WTC11 (cell line): ENCODE measurements around the gene B3GALT5.

Experiments used
- CBFB ChIP-seq: sonication (generic); formaldehyde crosslinking; IDR thresholded peaks from 2 replicates; pipeline ENCODE4 v1.8.1; 2022; ENCODE audit warnings: mild to moderate bottlenecking, low read depth, missing genetic modification reagents
- CREB1 ChIP-seq: sonication (generic); formaldehyde crosslinking; IDR thresholded peaks from 2 replicates; pipeline ENCODE4 v1.8.0; 2023; ENCODE audit warnings: mild to moderate bottlenecking, missing genetic modification reagents
- ESRRA ChIP-seq: sonication (generic); formaldehyde crosslinking; IDR thresholded peaks from 2 replicates; pipeline ENCODE4 v1.8.1; 2022; ENCODE audit warnings: mild to moderate bottlenecking, missing genetic modification reagents, borderline replicate concordance
- GABPB1 ChIP-seq: sonication (generic); formaldehyde crosslinking; IDR thresholded peaks from 2 replicates; pipeline ENCODE4 v1.8.1; 2023; ENCODE audit warnings: mild to moderate bottlenecking, missing genetic modification reagents
- GTF2I ChIP-seq: fragments of 250-450 bp; sonication (Bioruptor Pico); conservative IDR thresholded peaks from 2 replicates; pipeline ENCODE4 v1.4.0; 2021; ENCODE audit warnings: mild to moderate bottlenecking
- JUN ChIP-seq: sonication (generic); formaldehyde crosslinking; IDR thresholded peaks from 2 replicates; pipeline ENCODE4 v1.8.0; 2023; ENCODE audit warnings: mild to moderate bottlenecking, missing genetic modification reagents
- NFE2L1 ChIP-seq: sonication (generic); formaldehyde crosslinking; IDR thresholded peaks from 2 replicates; pipeline ENCODE4 v1.8.1; 2023; ENCODE audit warnings: missing genetic modification reagents
- NR2C2 ChIP-seq: sonication (generic); formaldehyde crosslinking; IDR thresholded peaks from 2 replicates; pipeline ENCODE4 v1.8.0; 2022; ENCODE audit warnings: mild to moderate bottlenecking, missing genetic modification reagents
- NR3C1 ChIP-seq: sonication (generic); formaldehyde crosslinking; conservative IDR thresholded peaks from 2 replicates; pipeline ENCODE4 v1.8.1; 2023; ENCODE audit warnings: low read depth, mild to moderate bottlenecking, missing genetic modification reagents
- TP53 ChIP-seq: sonication (generic); formaldehyde crosslinking; IDR thresholded peaks from 2 replicates; pipeline ENCODE4 v1.8.1; 2023; ENCODE audit warnings: mild to moderate bottlenecking, missing genetic modification reagents
- TF ChIP-seq, protein P1 (sequence below): fragments of 200-600 bp; IDR thresholded peaks from 2 replicates; pipeline ENCODE4 v1.8.0; 2022; ENCODE audit warnings: antibody characterized with exemption
- TF ChIP-seq, protein P2 (sequence below): sonication (generic); formaldehyde crosslinking; IDR thresholded peaks from 2 replicates; pipeline ENCODE4 v1.8.0; 2023; ENCODE audit warnings: missing genetic modification reagents, mild to moderate bottlenecking, borderline replicate concordance
- TF ChIP-seq, protein P3 (sequence below): sonication (generic); formaldehyde crosslinking; IDR thresholded peaks from 2 replicates; pipeline ENCODE4 v1.8.0; 2022; ENCODE audit warnings: mild to moderate bottlenecking, missing genetic modification reagents
- TF ChIP-seq, protein P4 (sequence below): sonication (generic); formaldehyde crosslinking; conservative IDR thresholded peaks from 2 replicates; pipeline ENCODE4 v1.8.1; 2023; ENCODE audit warnings: mild to moderate bottlenecking, low read depth, missing genetic modification reagents, moderate library complexity

DNA sequence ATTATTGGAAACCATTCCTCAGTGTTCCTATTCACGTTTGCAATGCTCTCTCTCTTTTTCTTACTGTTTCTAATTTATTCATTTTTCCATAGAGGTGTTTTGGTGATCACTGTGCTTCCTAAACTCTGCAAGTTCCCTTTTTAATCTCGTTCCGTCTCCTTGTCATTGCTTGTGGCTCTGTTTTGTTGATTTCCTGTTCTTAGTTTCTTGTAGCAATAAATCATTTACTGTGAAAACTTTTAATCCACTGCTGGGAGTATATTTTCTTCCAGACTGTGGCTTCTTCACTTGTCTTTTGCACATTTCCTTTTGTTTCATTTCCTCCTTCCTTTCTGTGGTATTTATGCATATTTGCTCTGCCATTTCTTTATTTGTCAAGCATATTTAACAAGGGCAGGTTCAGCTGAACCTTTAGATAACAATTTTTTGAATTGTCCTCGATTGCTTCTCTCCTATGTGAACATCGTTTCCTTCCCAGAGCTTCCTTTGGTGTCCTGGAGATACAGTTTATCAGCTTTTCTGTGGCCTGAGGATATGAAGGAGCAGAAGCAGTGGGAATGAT, 3.6 kb downstream of the B3GALT5 start:
- TF ChIP-seq, protein P1, sequence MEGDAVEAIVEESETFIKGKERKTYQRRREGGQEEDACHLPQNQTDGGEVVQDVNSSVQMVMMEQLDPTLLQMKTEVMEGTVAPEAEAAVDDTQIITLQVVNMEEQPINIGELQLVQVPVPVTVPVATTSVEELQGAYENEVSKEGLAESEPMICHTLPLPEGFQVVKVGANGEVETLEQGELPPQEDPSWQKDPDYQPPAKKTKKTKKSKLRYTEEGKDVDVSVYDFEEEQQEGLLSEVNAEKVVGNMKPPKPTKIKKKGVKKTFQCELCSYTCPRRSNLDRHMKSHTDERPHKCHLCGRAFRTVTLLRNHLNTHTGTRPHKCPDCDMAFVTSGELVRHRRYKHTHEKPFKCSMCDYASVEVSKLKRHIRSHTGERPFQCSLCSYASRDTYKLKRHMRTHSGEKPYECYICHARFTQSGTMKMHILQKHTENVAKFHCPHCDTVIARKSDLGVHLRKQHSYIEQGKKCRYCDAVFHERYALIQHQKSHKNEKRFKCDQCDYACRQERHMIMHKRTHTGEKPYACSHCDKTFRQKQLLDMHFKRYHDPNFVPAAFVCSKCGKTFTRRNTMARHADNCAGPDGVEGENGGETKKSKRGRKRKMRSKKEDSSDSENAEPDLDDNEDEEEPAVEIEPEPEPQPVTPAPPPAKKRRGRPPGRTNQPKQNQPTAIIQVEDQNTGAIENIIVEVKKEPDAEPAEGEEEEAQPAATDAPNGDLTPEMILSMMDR: no peak
- TF ChIP-seq ESRRA (CRISPR knock-in tag) (no peak), NFE2L1 (CRISPR knock-in tag) (no peak), GTF2I (CRISPR knock-in tag) (no peak), CREB1 (no peak), CBFB (no peak), NR3C1 (CRISPR knock-in tag) (no peak), TP53 (CRISPR knock-in tag) (no peak), NR2C2 (no peak), GABPB1 (CRISPR knock-in tag) (no peak), JUN (CRISPR knock-in tag) (no peak)
- TF ChIP-seq, protein P2, sequence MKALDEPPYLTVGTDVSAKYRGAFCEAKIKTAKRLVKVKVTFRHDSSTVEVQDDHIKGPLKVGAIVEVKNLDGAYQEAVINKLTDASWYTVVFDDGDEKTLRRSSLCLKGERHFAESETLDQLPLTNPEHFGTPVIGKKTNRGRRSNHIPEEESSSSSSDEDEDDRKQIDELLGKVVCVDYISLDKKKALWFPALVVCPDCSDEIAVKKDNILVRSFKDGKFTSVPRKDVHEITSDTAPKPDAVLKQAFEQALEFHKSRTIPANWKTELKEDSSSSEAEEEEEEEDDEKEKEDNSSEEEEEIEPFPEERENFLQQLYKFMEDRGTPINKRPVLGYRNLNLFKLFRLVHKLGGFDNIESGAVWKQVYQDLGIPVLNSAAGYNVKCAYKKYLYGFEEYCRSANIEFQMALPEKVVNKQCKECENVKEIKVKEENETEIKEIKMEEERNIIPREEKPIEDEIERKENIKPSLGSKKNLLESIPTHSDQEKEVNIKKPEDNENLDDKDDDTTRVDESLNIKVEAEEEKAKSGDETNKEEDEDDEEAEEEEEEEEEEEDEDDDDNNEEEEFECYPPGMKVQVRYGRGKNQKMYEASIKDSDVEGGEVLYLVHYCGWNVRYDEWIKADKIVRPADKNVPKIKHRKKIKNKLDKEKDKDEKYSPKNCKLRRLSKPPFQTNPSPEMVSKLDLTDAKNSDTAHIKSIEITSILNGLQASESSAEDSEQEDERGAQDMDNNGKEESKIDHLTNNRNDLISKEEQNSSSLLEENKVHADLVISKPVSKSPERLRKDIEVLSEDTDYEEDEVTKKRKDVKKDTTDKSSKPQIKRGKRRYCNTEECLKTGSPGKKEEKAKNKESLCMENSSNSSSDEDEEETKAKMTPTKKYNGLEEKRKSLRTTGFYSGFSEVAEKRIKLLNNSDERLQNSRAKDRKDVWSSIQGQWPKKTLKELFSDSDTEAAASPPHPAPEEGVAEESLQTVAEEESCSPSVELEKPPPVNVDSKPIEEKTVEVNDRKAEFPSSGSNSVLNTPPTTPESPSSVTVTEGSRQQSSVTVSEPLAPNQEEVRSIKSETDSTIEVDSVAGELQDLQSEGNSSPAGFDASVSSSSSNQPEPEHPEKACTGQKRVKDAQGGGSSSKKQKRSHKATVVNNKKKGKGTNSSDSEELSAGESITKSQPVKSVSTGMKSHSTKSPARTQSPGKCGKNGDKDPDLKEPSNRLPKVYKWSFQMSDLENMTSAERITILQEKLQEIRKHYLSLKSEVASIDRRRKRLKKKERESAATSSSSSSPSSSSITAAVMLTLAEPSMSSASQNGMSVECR (CRISPR knock-in tag): no peak
- TF ChIP-seq, protein P3, sequence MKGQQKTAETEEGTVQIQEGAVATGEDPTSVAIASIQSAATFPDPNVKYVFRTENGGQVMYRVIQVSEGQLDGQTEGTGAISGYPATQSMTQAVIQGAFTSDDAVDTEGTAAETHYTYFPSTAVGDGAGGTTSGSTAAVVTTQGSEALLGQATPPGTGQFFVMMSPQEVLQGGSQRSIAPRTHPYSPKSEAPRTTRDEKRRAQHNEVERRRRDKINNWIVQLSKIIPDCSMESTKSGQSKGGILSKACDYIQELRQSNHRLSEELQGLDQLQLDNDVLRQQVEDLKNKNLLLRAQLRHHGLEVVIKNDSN (CRISPR knock-in tag): no peak
- TF ChIP-seq, protein P4, sequence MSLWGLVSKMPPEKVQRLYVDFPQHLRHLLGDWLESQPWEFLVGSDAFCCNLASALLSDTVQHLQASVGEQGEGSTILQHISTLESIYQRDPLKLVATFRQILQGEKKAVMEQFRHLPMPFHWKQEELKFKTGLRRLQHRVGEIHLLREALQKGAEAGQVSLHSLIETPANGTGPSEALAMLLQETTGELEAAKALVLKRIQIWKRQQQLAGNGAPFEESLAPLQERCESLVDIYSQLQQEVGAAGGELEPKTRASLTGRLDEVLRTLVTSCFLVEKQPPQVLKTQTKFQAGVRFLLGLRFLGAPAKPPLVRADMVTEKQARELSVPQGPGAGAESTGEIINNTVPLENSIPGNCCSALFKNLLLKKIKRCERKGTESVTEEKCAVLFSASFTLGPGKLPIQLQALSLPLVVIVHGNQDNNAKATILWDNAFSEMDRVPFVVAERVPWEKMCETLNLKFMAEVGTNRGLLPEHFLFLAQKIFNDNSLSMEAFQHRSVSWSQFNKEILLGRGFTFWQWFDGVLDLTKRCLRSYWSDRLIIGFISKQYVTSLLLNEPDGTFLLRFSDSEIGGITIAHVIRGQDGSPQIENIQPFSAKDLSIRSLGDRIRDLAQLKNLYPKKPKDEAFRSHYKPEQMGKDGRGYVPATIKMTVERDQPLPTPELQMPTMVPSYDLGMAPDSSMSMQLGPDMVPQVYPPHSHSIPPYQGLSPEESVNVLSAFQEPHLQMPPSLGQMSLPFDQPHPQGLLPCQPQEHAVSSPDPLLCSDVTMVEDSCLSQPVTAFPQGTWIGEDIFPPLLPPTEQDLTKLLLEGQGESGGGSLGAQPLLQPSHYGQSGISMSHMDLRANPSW (CRISPR knock-in tag): no peak
